NCI-H460 (cell line): Measurements from ENCODE around the gene HAAO. TPM values are rescaled to one million over a fixed set of nuclear protein-coding genes. Genes with fewer than 3 reads are reported as not detected.

Experiments used
- DNase-seq: peaks from one replicate; pipeline ENCODE4 v3.0.0-alpha.2; 2016; ENCODE audit warnings: low read depth; ENCODE audit errors: extremely low read depth
- total RNA-seq: library from RNA; depleted of rRNA; stranded (reverse); fragments of >200 nt; shearing (Covaris generic); gene quantifications from 2 replicates; pipeline ENCODE4 v1.2.3, GENCODE V29; 2014

HAAO gene
- total RNA-seq, 1 experiment from 2014 or later: not detected

- DNase-seq: peak; percentile 9
Measured at GRCh38 chr2:42794271-42795046, 2.1 kb upstream of the HAAO start.

- DNase-seq: no peak
Measured at GRCh38 chr2:42793334-42794270, 1.2 kb upstream of the HAAO start.

GRCh38 chr2:42792087-42792582, 248 bp downstream of the HAAO start:
- DNase-seq: no peak

DNA sequence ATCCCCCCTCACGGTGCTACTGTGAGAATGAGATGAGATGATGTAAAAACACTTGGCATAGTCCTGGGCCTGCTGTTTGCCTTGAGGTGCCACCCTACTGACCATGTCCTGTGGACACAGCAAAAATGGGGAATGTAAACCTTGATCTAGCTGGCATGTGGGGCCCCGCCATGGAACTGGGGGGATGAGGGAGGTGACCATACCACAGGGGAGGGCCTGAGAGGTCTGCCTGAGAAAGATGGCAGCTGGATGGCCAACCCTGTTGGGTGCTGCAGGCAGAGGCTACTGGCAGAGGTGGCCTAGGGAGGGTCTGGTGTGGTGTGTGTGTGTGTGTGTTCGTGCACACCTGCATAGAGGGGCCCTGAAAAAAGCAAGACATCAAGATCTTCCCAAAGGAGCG, 777 bp downstream of the HAAO start:
- DNase-seq: no peak

DNA sequence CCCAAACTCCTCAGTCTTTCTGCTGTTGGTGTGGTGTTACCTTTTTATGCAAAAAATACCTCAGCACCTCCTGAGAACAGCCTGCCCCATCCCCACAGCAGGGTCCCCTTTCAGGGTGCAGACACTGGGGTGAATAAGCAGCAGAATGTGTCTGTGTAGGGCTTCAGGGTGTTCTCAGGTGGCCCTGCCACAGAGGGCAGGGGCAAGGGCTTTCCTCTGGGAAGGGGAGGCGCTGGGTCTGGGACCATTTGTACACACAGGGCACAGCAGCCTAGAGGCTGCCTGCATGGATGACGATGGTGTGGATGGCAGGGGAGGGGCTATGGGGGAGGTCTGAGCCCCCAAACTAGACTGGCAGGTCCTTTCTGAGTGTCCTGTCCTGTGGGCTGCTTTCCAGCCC, 2.6 kb downstream of the HAAO start:
- no peak for DNase-seq

- no peak for DNase-seq
Measured at GRCh38 chr2:42788882-42789281, 3.5 kb downstream of the HAAO start.

GRCh38 chr2:42788478-42788793, 3.9 kb downstream of the HAAO start:
- no peak for DNase-seq

DNA sequence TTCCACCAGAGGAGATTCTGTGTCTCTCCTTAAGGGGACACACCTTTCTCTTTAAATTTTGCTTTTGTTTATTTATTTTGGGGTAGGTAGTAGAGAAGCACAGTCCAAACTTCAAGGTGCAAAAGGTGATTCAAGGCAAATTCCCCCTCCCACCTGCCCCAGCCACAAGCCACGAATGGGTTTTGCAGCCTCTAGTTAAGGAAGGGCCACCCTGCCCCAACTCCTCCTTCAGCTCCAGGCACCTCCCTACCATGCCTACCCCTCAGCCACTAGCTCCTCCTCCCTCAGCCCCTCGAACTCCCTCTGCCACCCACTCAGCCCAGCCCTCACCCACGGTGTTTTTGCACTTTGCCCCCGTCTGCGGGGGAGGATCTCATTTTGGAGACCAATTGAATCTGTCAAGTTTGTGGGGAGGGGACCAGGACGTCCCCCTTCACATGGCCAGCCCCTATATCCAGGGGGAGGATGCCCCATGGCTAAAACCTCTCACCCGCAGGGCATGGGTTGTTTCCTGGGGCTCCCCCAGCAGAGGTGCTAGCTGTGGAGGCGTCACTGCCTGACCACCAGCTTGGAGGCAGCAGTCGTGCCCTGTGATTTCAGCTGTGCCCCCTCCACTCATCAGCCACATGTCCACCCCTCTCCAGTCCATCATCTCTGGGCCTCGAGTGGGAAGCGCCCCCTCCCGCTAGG, 4.5 kb downstream of the HAAO start:
- no peak for DNase-seq

- no peak for DNase-seq
Measured at GRCh38 chr2:42787424-42787787, 5.0 kb downstream of the HAAO start.

DNA sequence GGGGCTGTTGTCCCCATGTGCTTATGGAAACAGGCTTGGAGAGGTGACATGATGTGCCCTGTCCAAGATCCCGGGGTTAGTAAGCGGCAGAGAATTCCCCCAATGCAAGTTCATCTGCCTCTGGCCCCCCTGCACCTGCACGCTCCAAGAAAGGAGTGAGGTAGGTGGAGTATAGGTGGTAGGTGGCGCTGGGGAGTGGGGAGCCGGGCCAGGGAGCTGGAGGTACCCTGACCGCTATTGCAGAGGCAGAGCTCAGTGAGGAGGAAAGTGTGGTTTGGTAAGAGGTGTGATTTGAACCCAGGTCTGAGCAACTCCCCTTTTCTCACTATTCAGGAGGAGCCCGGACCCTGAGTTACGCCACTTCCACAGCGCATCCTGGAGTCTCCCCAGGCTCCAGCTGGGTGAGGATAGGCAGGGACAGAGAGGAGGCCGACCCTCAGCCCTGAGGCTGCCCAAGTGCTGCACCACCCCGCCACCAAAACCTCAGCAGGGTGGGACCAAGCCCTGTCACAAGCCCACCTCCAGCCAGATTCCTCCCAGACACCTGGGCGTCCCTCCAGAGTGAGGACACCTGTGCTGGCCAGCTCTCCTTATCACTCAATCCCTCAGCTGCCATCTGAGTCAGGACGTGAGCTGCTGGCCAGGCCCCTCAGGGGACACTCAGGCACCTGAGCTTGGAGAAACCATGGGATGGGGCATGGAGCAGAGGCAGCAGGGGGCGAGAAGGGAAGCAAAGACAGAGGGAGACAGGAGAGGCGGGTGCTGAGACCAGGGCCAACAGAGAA, 5.6 kb downstream of the HAAO start:
- DNase-seq: no peak

- DNase-seq: no peak
Measured at GRCh38 chr2:42784204-42784880, 8.0 kb downstream of the HAAO start.

GRCh38 chr2:42783511-42783910, 8.9 kb downstream of the HAAO start:
- no peak for DNase-seq

- no peak for DNase-seq
Measured at GRCh38 chr2:42781181-42781580, 11.2 kb downstream of the HAAO start.

DNA sequence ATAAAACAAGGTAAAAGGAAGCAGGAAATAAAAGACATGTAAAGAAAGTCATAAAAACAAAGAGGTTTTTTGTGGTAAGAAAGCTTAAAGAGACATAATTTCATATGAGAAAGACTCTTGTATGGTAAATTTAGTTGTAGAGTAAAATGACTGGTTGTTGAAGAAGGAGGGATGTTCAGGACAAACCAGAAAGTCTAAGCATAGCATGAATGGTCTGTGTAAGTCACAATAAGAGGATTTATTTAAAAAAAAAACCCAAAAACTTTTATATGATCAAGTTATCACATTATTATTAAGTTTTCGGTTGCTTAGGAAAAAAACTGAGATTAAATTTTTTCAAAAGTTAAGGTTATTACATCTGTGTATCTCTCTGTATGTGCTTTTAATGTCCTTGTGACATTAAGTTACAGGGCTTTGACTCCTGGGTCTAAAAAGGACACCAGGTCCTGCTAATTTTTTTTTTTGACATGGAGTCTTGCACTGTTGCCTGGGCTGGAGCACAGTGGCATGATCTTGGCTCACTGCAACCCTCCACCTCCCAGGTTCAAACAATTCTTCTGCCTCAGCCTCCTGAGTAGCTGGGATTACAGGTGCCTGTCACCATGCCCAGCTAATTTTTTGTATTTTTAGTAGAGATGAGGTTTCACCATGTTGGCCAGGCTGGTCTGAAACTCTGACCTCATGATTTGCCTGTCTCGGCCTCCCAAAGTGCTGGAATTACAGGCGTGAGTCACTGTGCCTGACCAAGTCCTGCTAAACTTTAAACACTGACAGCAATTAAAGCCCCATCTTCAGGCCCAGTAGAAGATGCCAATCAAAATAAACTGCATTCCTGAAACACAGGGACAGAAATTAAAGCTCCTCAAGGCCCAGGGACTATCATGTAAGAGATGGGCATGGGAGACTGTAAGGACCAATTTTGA, 14.2 kb downstream of the HAAO start:
- no peak for DNase-seq

GRCh38 chr2:42775810-42776209, 16.6 kb downstream of the HAAO start:
- DNase-seq: no peak

DNA sequence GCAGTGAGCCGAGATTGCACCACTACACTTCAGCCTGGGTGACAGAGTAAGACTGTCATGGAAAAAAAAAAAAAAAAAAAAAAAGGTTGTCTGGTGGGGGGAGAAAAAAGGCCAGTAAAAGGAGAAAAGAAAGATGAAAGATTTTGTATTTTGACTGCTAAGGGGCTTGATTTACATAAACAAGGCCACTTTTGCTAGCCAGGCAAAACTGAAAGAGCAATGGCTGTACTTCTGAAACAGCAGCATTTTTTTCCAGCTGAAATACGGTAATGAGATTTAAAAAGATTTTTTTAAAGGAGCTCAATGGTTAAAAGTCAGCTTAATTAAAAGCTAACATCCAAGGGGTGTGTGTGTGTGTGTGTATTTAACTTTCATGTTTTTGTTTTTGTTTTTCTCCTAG, 17.2 kb downstream of the HAAO start:
- no peak for DNase-seq

- DNase-seq: no peak
Measured at GRCh38 chr2:42771546-42772153, 20.7 kb downstream of the HAAO start.
